HG02885 (cell line): Measurements from ENCODE around the gene PPP1R8.

Experiments used
- ATAC-seq: cut with Tn5 transposase; IDR thresholded peaks from one replicate; pipeline ENCODE4 v1.9.1; 2021; ENCODE audit warnings: mild to moderate bottlenecking; ENCODE audit not compliant: unreplicated experiment, poor library complexity

Gene PPP1R8

GRCh38 chr1:27886744-27887143, 56.2 kb downstream of the PPP1R8 start:
- ATAC-seq = no peak

- no peak for ATAC-seq
Measured at GRCh38 chr1:27887215-27888021, 56.8 kb downstream of the PPP1R8 start.

GRCh38 chr1:27889506-27889905, 58.9 kb downstream of the PPP1R8 start:
- ATAC-seq = no peak

GRCh38 chr1:27891196-27891889, 60.8 kb downstream of the PPP1R8 start:
- ATAC-seq = peak; percentile 47

- no peak for ATAC-seq
Measured at GRCh38 chr1:27894521-27894920, 63.9 kb downstream of the PPP1R8 start.
